ENCODE measurements around the gene EMD. TPM values are rescaled to one million over a fixed set of nuclear protein-coding genes. Genes with fewer than 3 reads are reported as not detected.

The EMD gene
- total RNA-seq, 1 experiment from 2014 or later, result 115 TPM

GRCh38 chrX:154354516-154354915 is 24.6 kb upstream of the EMD start:
- Mint-ChIP-seq H3K27me3 (ENCODE audit: low read depth) (peaks cover 2% of the 10 kb centered on the region), H3K4me3 (no peak overlapping the region), H3K4me1 (no peaks in the 10 kb centered on the region), H3K9me3 (peaks cover 51 to 56% of the 10 kb centered on the region in 2 experiments), H3K36me3 (ENCODE audit: insufficient read depth in 1 of 3, low read depth in 3 of 3) (peaks cover 40 to 83% (median 75%) of the 10 kb centered on the region in 3 experiments), H3K27ac (no peak overlapping the region)
- Histone ChIP-seq H3K23me2 (ENCODE audit: insufficient read length, low read depth, low read length, poor library complexity, severe bottlenecking) (no peaks in the 10 kb centered on the region), H4K91ac (ENCODE audit: insufficient read length, low read depth, low read length) (no peak overlapping the region), H2AK5ac (ENCODE audit: insufficient read length, low read length) (no peak overlapping the region), H4K5ac (ENCODE audit: insufficient read length, low read depth, low read length) (no peak overlapping the region), H2BK20ac (ENCODE audit: low read depth, low read length, poor library complexity, severe bottlenecking) (no peak overlapping the region), H3K9me3 (ENCODE audit: control insufficient read depth, low read depth, low read length) (peaks cover 29% of the 10 kb centered on the region), H2BK12ac (ENCODE audit: insufficient read length, low read depth, low read length) (no peak overlapping the region), H3K9ac (ENCODE audit: extremely low read depth, insufficient read length, low read length) (no peak overlapping the region), H3K79me1 (ENCODE audit: insufficient read depth, low read depth, low read length, poor library complexity, severe bottlenecking) (no peaks in the 10 kb centered on the region), H3K23ac (ENCODE audit: insufficient read length, low read depth, low read length) (no peak overlapping the region), H3K14ac (ENCODE audit: insufficient read depth, low read length) (no peak overlapping the region), H2AFZ (ENCODE audit: low read length) (no peak overlapping the region), H3K27me3 (ENCODE audit: insufficient read depth, low read length) (no peaks in the 10 kb centered on the region), H2BK5ac (ENCODE audit: insufficient read length, low read length) (no peak overlapping the region), H3K4ac (ENCODE audit: low read depth, low read length) (no peak overlapping the region), H3K27ac (ENCODE audit: insufficient read length, low read depth, low read length) (no peak overlapping the region), H3K4me2 (ENCODE audit: insufficient read depth, insufficient read length, low read length) (no peak overlapping the region), H3K18ac (ENCODE audit: insufficient read length, low read depth, low read length) (no peak overlapping the region), H4K20me1 (ENCODE audit: control insufficient read depth, insufficient read depth, insufficient read length) (peaks cover 3% of the 10 kb centered on the region), H2BK120ac (ENCODE audit: low read depth, low read length, poor library complexity, severe bottlenecking) (no peak overlapping the region), H4K8ac (replicated peaks; ENCODE audit: insufficient read length, low read depth, low read length) (no peak overlapping the region), H3K56ac (ENCODE audit: insufficient read length, low read depth, low read length) (no peak overlapping the region), H3K4me1 (ENCODE audit: insufficient read depth, low read length) (no peaks in the 10 kb centered on the region), H3T11ph (ENCODE audit: low read length) (no peak overlapping the region), H2BK15ac (ENCODE audit: low read depth, low read length) (no peak overlapping the region), H3K79me2 (ENCODE audit: insufficient read depth, low read length) (no peaks in the 10 kb centered on the region)
- no peak for DNase-seq
- WGBS (ENCODE audit: extremely low coverage, insufficient read length, low lambda C conversion rate), result no CpG with 5 or more reads among the region's 13 CpGs
- TF ChIP-seq CTCF (conservative IDR thresholded peaks at IDR 0.05), result no peak
